Stomach (tissue), 9 donors: ENCODE results near the gene HSD11B1L. TPM values are rescaled to one million over a fixed set of nuclear protein-coding genes. Genes with fewer than 3 reads are reported as not detected.

Experiments
- DNase-seq, 2 donors: peaks; one replicate each; pipeline versions ENCODE4 v3.0.0 to v3.0.0-alpha.2; 2013 to 2019
- H3K27ac ChIP-seq, 5 donors: fragments of 200-600 bp in 4 of 5; sonication (generic) in 4 of 5; one replicate each; pipeline ENCODE4 v1.5.1; 2013 to 2019; ENCODE audit warnings: mild to moderate bottlenecking in 1 of 5, moderate library complexity in 1 of 5
- H3K27me3 ChIP-seq, 3 donors: fragments of 200-600 bp; sonication (generic); one replicate each; pipeline ENCODE4 v1.5.1; 2017 to 2019; ENCODE audit warnings: mixed run types in 1 of 3
- H3K36me3 ChIP-seq, 4 donors: fragments of 200-600 bp; sonication (generic); 1 replicate in 3 of 4; 2 replicates in 1 of 4; pipeline ENCODE4 v1.5.1; 2016 to 2019
- H3K4me1 ChIP-seq, 4 donors: fragments of 200-600 bp; sonication (generic); one replicate each; pipeline ENCODE4 v1.5.1; 2016 to 2019
- H3K4me3 ChIP-seq, 4 donors: fragments of 200-600 bp; sonication (generic) in 3 of 4; one replicate each; pipeline ENCODE4 v1.5.1; 2016 to 2019; ENCODE audit warnings: mild to moderate bottlenecking in 1 of 4
- H3K9me3 ChIP-seq, 4 donors: fragments of 200-600 bp; sonication (generic); one replicate each; pipeline ENCODE4 v1.5.1; 2016 to 2019
- EP300 ChIP-seq: sonication (generic); formaldehyde crosslinking; IDR thresholded peaks from one replicate; pipeline ENCODE4 v1.6.1; 2017; ENCODE audit warnings: antibody characterized with exemption
- POLR2A ChIP-seq, 4 donors: fragments of 450-650 bp; IDR thresholded peaks; one replicate each; pipeline ENCODE4 v1.6.1; 2016; ENCODE audit warnings: antibody characterized with exemption in 4 of 4, control low read depth in 2 of 4, mild to moderate bottlenecking in 1 of 4, moderate library complexity in 1 of 4
- POLR2AphosphoS5 ChIP-seq, 3 donors: sonication (generic); formaldehyde crosslinking; IDR thresholded peaks; one replicate each; pipeline ENCODE4 v1.6.1; 2016; ENCODE audit warnings: antibody characterized with exemption in 3 of 3
- WGBS, 5 donors: extraction: QIAGEN DNeasy Blood & Tissue Kit in 3 of 5; methylation state at CpG; one replicate each; pipeline versions ENCODE4 v1.1.5 to v1.1.7; 2013 to 2018; 5-methylcytosine and 5-hydroxymethylcytosine counted together
- intact Hi-C: fragments of 100-400 bp; cut with DNase I; formaldehyde crosslinking; loops from one replicate; pipeline ENCODE4 v1.15.1; 2023; ENCODE audit warnings: low total_unique reads
- polyA plus RNA-seq, 3 donors: library from polyadenylated mRNA; stranded (reverse); fragments of 200-250 nt; gene quantifications; one replicate each; pipeline ENCODE4 v1.2.3, GENCODE V29; 2013
- total RNA-seq, 5 donors: library from RNA; depleted of rRNA; stranded (reverse); fragments of >200 nt; gene quantifications; one replicate each; pipeline versions ENCODE4 v1.1.0 to v1.2.3, GENCODE V29; 2014 to 2016
- TF ChIP-seq, protein P1 (sequence below), 7 experiments: fragments of 450-650 bp in 4 of 7; fragments of 200-600 bp in 3 of 7; sonication (generic) in 3 of 7; IDR thresholded peaks; one replicate each; pipeline ENCODE4 v1.5.1; 2016 to 2019; ENCODE audit warnings: antibody characterized with exemption in 7 of 7, control low read depth in 2 of 7, mild to moderate bottlenecking in 1 of 7
- donor health status: healthy with polysubstance abuse.
- donor health status: Bipolar disorder and iron deficiency.
- donor health status: healthy.

HSD11B1L gene
- total and polyA plus RNA-seq, 8 donors: 0.89 to 26.8 (median 5.4) TPM

DNA sequence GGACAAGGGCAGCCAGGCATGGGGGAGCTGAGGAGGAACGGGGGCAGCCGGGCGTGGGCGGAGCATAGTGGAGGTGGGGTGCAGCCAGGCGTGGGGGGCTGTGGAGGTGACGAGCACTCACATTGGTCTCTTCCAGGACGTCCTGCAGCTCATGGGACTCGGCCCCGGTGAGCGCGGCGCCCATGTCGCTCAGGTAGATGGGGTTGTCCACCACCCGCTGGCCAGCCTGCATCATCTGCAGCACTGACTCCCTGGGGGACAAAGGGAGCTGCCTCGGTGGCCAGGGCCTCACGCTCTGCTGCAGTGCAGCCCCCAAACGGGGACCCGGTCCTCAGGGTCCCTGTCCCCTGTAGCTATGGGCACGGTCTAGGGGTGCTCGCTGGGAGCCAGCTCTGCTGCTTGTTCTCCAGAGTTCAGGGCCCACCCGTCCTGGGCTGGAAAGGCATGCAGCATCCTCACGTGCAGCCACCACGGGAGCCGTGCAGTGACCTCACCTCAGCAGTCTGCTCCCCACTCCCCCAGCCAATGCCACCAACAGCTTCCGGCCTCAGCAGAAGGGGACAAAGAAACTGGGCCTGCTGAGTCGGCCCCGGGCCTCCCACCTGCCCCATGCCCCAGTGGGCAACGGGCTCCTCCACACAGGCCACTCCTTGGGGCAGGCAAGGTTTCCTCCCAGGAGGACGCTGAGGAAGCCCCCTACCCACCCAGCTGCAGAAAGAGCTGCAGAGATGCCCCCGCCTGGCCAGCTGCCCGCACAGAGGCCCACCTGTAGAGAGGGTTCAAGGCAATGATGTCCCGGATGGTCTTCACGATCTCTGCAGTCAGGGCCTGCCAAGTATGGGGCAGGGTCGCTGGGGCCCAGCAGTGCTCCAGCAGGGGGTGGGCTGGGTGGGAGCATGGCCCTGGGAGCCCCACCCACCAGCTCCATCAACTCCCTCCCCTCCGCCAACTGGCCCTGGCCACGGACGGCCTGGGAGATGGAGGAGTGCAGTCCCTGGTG lies 27.0 kb downstream of the HSD11B1L start:
- no peak overlapping the region for H3K4me3 ChIP-seq
- H3K36me3 ChIP-seq: peaks cover 85 to 100% (median 99%) of the 10 kb centered on the region in 4 donors
- H3K27me3 ChIP-seq: no peaks in the 10 kb centered on the region
- no peak for DNase-seq
- no peaks in the 10 kb centered on the region for H3K9me3 ChIP-seq
- H3K27ac ChIP-seq: no peak overlapping the region
- intact Hi-C loops: no loop called here
- TF ChIP-seq POLR2A (IDR thresholded peaks at IDR 0.05) (no peak), POLR2AphosphoS5 (IDR thresholded peaks at IDR 0.05) (no peak), EP300 (no peak)
- TF ChIP-seq, protein P1, sequence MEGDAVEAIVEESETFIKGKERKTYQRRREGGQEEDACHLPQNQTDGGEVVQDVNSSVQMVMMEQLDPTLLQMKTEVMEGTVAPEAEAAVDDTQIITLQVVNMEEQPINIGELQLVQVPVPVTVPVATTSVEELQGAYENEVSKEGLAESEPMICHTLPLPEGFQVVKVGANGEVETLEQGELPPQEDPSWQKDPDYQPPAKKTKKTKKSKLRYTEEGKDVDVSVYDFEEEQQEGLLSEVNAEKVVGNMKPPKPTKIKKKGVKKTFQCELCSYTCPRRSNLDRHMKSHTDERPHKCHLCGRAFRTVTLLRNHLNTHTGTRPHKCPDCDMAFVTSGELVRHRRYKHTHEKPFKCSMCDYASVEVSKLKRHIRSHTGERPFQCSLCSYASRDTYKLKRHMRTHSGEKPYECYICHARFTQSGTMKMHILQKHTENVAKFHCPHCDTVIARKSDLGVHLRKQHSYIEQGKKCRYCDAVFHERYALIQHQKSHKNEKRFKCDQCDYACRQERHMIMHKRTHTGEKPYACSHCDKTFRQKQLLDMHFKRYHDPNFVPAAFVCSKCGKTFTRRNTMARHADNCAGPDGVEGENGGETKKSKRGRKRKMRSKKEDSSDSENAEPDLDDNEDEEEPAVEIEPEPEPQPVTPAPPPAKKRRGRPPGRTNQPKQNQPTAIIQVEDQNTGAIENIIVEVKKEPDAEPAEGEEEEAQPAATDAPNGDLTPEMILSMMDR (IDR thresholded peaks at IDR 0.05): no peak
- WGBS, 5 donors: 85 to 95% (median 92%) methylated on average over 18 to 37 of the region's 37 CpGs
- no peaks in the 10 kb centered on the region for H3K4me1 ChIP-seq

DNA sequence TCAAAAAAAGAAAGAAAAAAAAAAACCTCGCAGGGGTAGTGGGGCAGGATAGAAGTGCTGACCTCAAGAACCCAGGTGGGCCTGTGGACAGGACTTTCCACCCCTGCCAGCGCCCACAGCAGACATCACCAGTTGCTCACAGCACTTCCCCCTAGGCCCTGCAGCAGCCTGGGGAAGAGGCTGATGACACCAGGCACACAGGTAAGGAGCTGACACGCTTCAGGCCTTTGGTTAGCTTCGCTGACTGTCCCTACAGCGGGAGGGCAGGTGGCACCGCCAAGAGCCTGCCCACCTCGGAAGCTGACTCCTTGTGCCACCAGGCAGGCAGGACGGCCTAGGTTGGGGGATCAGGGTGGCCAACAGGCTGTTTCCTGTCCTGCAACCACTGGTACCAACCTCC lies 30.2 kb downstream of the HSD11B1L start:
- Histone ChIP-seq H3K9me3 (no peaks in the 10 kb centered on the region), H3K4me1 (no peaks in the 10 kb centered on the region), H3K36me3 (peaks cover 70 to 88% (median 86%) of the 10 kb centered on the region in 4 donors), H3K4me3 (no peak overlapping the region), H3K27me3 (no peaks in the 10 kb centered on the region), H3K27ac (no peak overlapping the region)
- DNase-seq: no peak
- TF ChIP-seq EP300 (no peak), POLR2A (IDR thresholded peaks at IDR 0.05) (no peak), POLR2AphosphoS5 (IDR thresholded peaks at IDR 0.05) (no peak)
- TF ChIP-seq, protein P1 (IDR thresholded peaks at IDR 0.05): no peak
- intact Hi-C loops: no loop called here
- WGBS, 5 donors: 90 to 98% (median 96%) methylated on average over 4 to 8 of the region's 8 CpGs

DNA sequence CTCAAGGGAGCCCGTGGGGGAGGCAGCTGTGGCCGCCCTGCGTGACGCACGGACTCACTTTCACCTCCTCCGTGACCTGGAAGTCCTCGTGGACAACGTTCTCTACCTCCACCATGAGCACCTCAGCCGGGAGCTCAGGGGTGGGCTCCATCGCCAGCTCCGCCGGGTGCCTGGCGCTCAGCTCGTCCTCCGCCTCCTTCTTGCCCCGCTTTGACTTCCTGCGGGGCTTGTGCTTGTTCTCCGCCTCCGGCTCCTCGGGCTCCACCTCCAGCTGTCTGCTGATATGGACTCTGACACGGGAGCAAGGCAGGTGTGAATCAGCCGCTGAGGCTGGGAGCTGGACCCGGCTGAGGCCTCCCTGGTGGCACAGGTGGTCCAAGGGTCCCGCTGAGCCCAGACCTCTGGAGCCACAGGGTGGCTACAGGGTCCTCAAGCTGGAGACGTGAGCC lies 30.9 kb downstream of the HSD11B1L start:
- Histone ChIP-seq H3K27me3 (no peaks in the 10 kb centered on the region), H3K4me3 (no peak overlapping the region), H3K27ac (no peak overlapping the region), H3K4me1 (peaks cover 0 to 3% (median 1%) of the 10 kb centered on the region in 4 donors), H3K9me3 (no peaks in the 10 kb centered on the region), H3K36me3 (peaks cover 63 to 83% (median 79%) of the 10 kb centered on the region in 4 donors)
- TF ChIP-seq POLR2A (IDR thresholded peaks at IDR 0.05): no peak
- no peak for TF ChIP-seq POLR2AphosphoS5 (IDR thresholded peaks at IDR 0.05)
- TF ChIP-seq, protein P1 (IDR thresholded peaks at IDR 0.05): no peak
- no peak for TF ChIP-seq EP300
- 84 to 89% (median 87%) methylated on average over 23 to 25 of the region's 25 CpGs for WGBS, 5 donors
- DNase-seq: no peak
- intact Hi-C loops: no loop called here

DNA sequence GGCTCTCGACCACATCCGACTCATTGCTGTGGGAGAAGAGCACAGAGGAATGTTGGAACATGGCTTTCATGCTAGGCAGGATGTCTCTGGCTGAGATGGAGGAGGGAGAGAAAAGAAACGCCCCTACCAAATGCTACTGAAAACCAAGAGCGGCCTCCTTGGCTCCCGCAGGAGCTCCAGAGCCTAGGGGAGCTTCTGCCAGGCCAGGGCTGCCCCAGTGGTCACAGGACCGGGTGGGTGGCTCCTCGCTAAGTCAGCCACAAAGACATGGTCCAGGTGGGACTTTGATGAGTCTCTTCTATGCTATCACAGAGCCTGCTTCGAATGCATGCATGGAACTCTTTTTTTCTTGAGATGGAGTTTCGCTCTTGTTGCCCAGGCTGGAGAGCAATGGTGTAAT lies 32.4 kb downstream of the HSD11B1L start:
- intact Hi-C loops: no loop called here
- 94 to 98% (median 95%) methylated on average over 8 to 9 of the region's 9 CpGs for WGBS, 5 donors
- H3K36me3 ChIP-seq: peaks cover 50 to 77% (median 71%) of the 10 kb centered on the region in 4 donors

More for the DNA sequence above, 32.4 kb downstream of the HSD11B1L start:
- Histone ChIP-seq H3K4me1 (peaks cover 5 to 17% (median 11%) of the 10 kb centered on the region in 4 donors), H3K27ac (no peak overlapping the region), H3K27me3 (no peaks in the 10 kb centered on the region), H3K4me3 (no peak overlapping the region), H3K9me3 (no peaks in the 10 kb centered on the region)
- TF ChIP-seq, protein P1 (IDR thresholded peaks at IDR 0.05): no peak
- no peak for TF ChIP-seq POLR2AphosphoS5 (IDR thresholded peaks at IDR 0.05)
- no peak for TF ChIP-seq POLR2A (IDR thresholded peaks at IDR 0.05)
- TF ChIP-seq EP300: no peak
- no peak for DNase-seq
